ENCODE data around the gene ADAM11.

GRCh38 chr17:44757045-44757917 is 1.5 kb upstream of the ADAM11 start:
- TF ChIP-seq GATA2 (IDR thresholded peaks at IDR 0.05; ENCODE audit: low read depth, low read length) (no peak), GATA3 (IDR thresholded peaks at IDR 0.05; ENCODE audit: low read depth, low read length) (no peak)

All from SH-SY5Y (cell line).